H9 (cell line): ENCODE measurements around the gene SMIM32. TPM values are rescaled to one million over a fixed set of nuclear protein-coding genes. Genes with fewer than 3 reads are reported as not detected.
A peak's percentile ranks its signal among the peaks of the same experiment; 100 is the strongest.

ENCODE experiments used
- DNase-seq: peaks from one replicate; pipeline ENCODE4 v3.0.0-alpha.2; 2017
- H2AFZ ChIP-seq: one replicate; pipeline ENCODE4 v1.6.1; 2013; ENCODE audit warnings: mild to moderate bottlenecking, low read length, control low read depth, moderate library complexity
- H2AK5ac ChIP-seq: 2 replicates; pipeline ENCODE4 v1.6.1; 2013; ENCODE audit warnings: low read length, control low read depth, mixed read lengths; ENCODE audit not compliant: insufficient read length
- H2BK120ac ChIP-seq: one replicate; pipeline ENCODE4 v1.6.1; 2013; ENCODE audit warnings: low read depth, mild to moderate bottlenecking, low read length, control low read depth, inconsistent platforms; ENCODE audit not compliant: poor library complexity, severe bottlenecking
- H2BK12ac ChIP-seq: 2 replicates; pipeline ENCODE4 v1.6.1; 2013; ENCODE audit warnings: low read length, control low read depth, mixed read lengths, low read depth; ENCODE audit not compliant: insufficient read length
- H2BK15ac ChIP-seq: 2 replicates; pipeline ENCODE4 v1.6.1; 2013; ENCODE audit warnings: low read depth, low read length, control low read depth
- H2BK20ac ChIP-seq: one replicate; pipeline ENCODE4 v1.6.1; 2013; ENCODE audit warnings: low read depth, mild to moderate bottlenecking, low read length, control low read depth, inconsistent platforms; ENCODE audit not compliant: poor library complexity, severe bottlenecking
- H2BK5ac ChIP-seq: 2 replicates; pipeline ENCODE4 v1.6.1; 2013; ENCODE audit warnings: low read length, control low read depth, mixed read lengths; ENCODE audit not compliant: insufficient read length
- H3K14ac ChIP-seq: 2 replicates; pipeline ENCODE4 v1.6.1; 2013; ENCODE audit warnings: low read length, control low read depth; ENCODE audit not compliant: insufficient read depth
- H3K18ac ChIP-seq: 2 replicates; pipeline ENCODE4 v1.6.1; 2013; ENCODE audit warnings: low read depth, mild to moderate bottlenecking, mixed read lengths, low read length, control low read depth; ENCODE audit not compliant: insufficient read length
- H3K23ac ChIP-seq: 2 replicates; pipeline ENCODE4 v1.6.1; 2013; ENCODE audit warnings: low read length, control low read depth, mixed read lengths, low read depth; ENCODE audit not compliant: insufficient read length
- H3K23me2 ChIP-seq: 2 replicates; pipeline ENCODE4 v1.6.1; 2013; ENCODE audit warnings: low read depth, mild to moderate bottlenecking, mixed read lengths, low read length, control low read depth; ENCODE audit not compliant: insufficient read length, poor library complexity, severe bottlenecking
- H3K27ac ChIP-seq: 2 replicates; pipeline ENCODE4 v1.5.1; 2013; ENCODE audit warnings: low read length, control low read depth, mixed read lengths, low read depth; ENCODE audit not compliant: insufficient read length
- H3K27me3 ChIP-seq: 2 replicates; pipeline ENCODE4 v1.6.1; 2013; ENCODE audit warnings: low read length, control low read depth, inconsistent platforms; ENCODE audit not compliant: insufficient read depth
- H3K4ac ChIP-seq: 2 replicates; pipeline ENCODE4 v1.6.1; 2013; ENCODE audit warnings: low read depth, mild to moderate bottlenecking, control low read depth, inconsistent platforms, low read length, moderate library complexity
- H3K4me1 ChIP-seq: 2 replicates; pipeline ENCODE4 v1.6.1; 2013; ENCODE audit warnings: low read length, control low read depth, inconsistent platforms; ENCODE audit not compliant: insufficient read depth
- H3K4me2 ChIP-seq: 2 replicates; pipeline ENCODE4 v1.6.1; 2013; ENCODE audit warnings: low read length, control low read depth, mixed read lengths; ENCODE audit not compliant: insufficient read length, insufficient read depth
- H3K56ac ChIP-seq: 2 replicates; pipeline ENCODE4 v1.6.1; 2013; ENCODE audit warnings: low read depth, mild to moderate bottlenecking, mixed read lengths, low read length, control low read depth; ENCODE audit not compliant: insufficient read length
- H3K79me1 ChIP-seq: 2 replicates; pipeline ENCODE4 v1.6.1; 2013; ENCODE audit warnings: low read depth, mild to moderate bottlenecking, moderate library complexity, low read length, control low read depth, inconsistent platforms; ENCODE audit not compliant: insufficient read depth, poor library complexity, severe bottlenecking
- H3K79me2 ChIP-seq: 2 replicates; pipeline ENCODE4 v1.6.1; 2013; ENCODE audit warnings: low read length, control low read depth, inconsistent platforms; ENCODE audit not compliant: insufficient read depth
- H3K9ac ChIP-seq: 2 replicates; pipeline ENCODE4 v1.6.1; 2013; ENCODE audit warnings: low read length, control low read depth, mixed read lengths; ENCODE audit not compliant: insufficient read length; ENCODE audit errors: extremely low read depth
- H3K9me3 ChIP-seq: one replicate; pipeline ENCODE4 v1.6.1; 2013; ENCODE audit warnings: low read depth, low read length, inconsistent platforms; ENCODE audit not compliant: control insufficient read depth
- H3T11ph ChIP-seq: one replicate; pipeline ENCODE4 v1.6.1; 2013; ENCODE audit warnings: mild to moderate bottlenecking, low read length, control low read depth, inconsistent platforms
- H4K20me1 ChIP-seq: one replicate; pipeline ENCODE4 v1.6.1; 2013; ENCODE audit not compliant: control insufficient read depth, insufficient read length, insufficient read depth
- H4K5ac ChIP-seq: 2 replicates; pipeline ENCODE4 v1.6.1; 2013; ENCODE audit warnings: low read depth, mild to moderate bottlenecking, mixed read lengths, low read length, control low read depth; ENCODE audit not compliant: insufficient read length
- H4K8ac ChIP-seq: replicated peaks from 2 replicates; pipeline ENCODE4 v1.6.1; 2013; ENCODE audit warnings: low read length, control low read depth, mixed read lengths, low read depth; ENCODE audit not compliant: insufficient read length
- H4K91ac ChIP-seq: 2 replicates; pipeline ENCODE4 v1.6.1; 2013; ENCODE audit warnings: low read depth, mild to moderate bottlenecking, moderate library complexity, mixed read lengths, low read length, control low read depth; ENCODE audit not compliant: insufficient read length
- H3K27ac Mint-ChIP-seq, 3 experiments: 2 replicates in 2 of 3; 3 replicates in 1 of 3; pipeline ENCODE4 v1.8.0; 2020 to 2021; ENCODE audit warnings: mixed read lengths in 3 of 3, mild to moderate bottlenecking in 1 of 3, moderate library complexity in 1 of 3
- H3K27me3 Mint-ChIP-seq: 2 replicates; pipeline ENCODE4 v1.8.0; 2021; ENCODE audit warnings: low read depth, mild to moderate bottlenecking, moderate library complexity, mixed read lengths
- H3K36me3 Mint-ChIP-seq, 3 experiments: 2 replicates in 2 of 3; 3 replicates in 1 of 3; pipeline ENCODE4 v1.8.0; 2020 to 2021; ENCODE audit warnings: low read depth in 3 of 3, mixed read lengths in 3 of 3; ENCODE audit not compliant: insufficient read depth in 1 of 3
- H3K4me1 Mint-ChIP-seq, 2 experiments: 2 replicates each; pipeline ENCODE4 v1.8.0; 2020; ENCODE audit warnings: mixed read lengths in 2 of 2
- H3K4me3 Mint-ChIP-seq, 2 experiments: 2 replicates in 1 of 2; 3 replicates in 1 of 2; pipeline ENCODE4 v1.8.0; 2020 to 2021; ENCODE audit warnings: mild to moderate bottlenecking in 2 of 2, mixed read lengths in 2 of 2, moderate library complexity in 1 of 2
- H3K9me3 Mint-ChIP-seq, 2 experiments: 2 replicates in 1 of 2; 3 replicates in 1 of 2; pipeline ENCODE4 v1.8.0; 2020; ENCODE audit warnings: mild to moderate bottlenecking in 2 of 2, mixed read lengths in 2 of 2, moderate library complexity in 1 of 2
- WGBS: extraction: QIAGEN DNeasy Blood & Tissue Kit; methylation state at CpG from one replicate; pipeline ENCODE4 v1.1.7; 2013; ENCODE audit warnings: missing lambda C conversion rate, low lambda C conversion rate, mixed read lengths; ENCODE audit not compliant: insufficient read length; ENCODE audit errors: extremely low coverage; 5-methylcytosine and 5-hydroxymethylcytosine counted together
- total RNA-seq: library from RNA; stranded (reverse); gene quantifications from 2 replicates; pipeline ENCODE4 v1.2.1, GENCODE V29; 2021
- TF ChIP-seq, protein P1 (sequence below): fragments of 200-600 bp; sonication (generic); conservative IDR thresholded peaks from 3 replicates; pipeline ENCODE4 v1.8.0; 2021; ENCODE audit warnings: antibody characterized with exemption, mild to moderate bottlenecking

SMIM32 gene
- total RNA-seq, 1 experiment from 2014 or later, result not detected

DNA sequence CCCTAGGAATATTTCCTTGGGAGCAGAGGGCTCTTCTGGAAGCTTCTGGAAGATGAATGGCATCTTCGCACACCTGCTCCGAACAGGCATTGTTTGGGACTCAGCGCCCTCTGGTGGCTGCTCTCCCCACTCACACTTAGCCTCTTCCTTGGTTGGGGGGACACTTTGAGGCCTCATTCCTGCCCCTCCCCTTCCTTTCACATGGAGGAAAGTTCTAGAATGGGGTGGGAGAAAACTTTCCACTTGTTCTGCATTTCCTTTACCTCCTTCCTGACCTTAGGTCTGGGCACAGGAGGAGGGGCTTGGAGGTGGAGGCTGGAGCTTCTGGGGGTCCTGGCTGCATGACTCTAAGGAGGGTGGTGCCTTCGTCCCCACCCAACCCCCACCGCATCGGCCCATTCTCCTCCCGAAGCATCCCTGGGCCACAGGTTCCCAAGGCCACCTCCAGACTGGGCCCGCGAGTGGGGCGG is 19.3 kb upstream of the SMIM32 start:
- Histone ChIP-seq H2BK120ac (no peak overlapping the region), H3K79me2 (no peaks in the 10 kb centered on the region), H3K23ac (no peak overlapping the region), H2BK12ac (no peak overlapping the region), H3K23me2 (no peaks in the 10 kb centered on the region), H2BK20ac (no peak overlapping the region), H4K20me1 (no peaks in the 10 kb centered on the region), H3K4me2 (no peak overlapping the region), H3K9ac (no peak overlapping the region), H2BK15ac (no peak overlapping the region), H2AFZ (no peak overlapping the region), H3K14ac (no peak overlapping the region), H4K5ac (no peak overlapping the region), H3K18ac (no peak overlapping the region), H3K79me1 (no peaks in the 10 kb centered on the region), H3K4me1 (no peaks in the 10 kb centered on the region), H3K27ac (no peak overlapping the region), H3K56ac (no peak overlapping the region), H3K4ac (no peak overlapping the region), H3K27me3 (no peaks in the 10 kb centered on the region; the same call in 1 of the 2 replicates), H3K9me3 (no peaks in the 10 kb centered on the region), H2AK5ac (no peak overlapping the region), H3T11ph (no peak overlapping the region), H2BK5ac (no peak overlapping the region), H4K8ac (no peak overlapping the region), H4K91ac (no peak overlapping the region)
- Mint-ChIP-seq H3K4me1 (peaks cover 16 to 18% of the 10 kb centered on the region in 2 experiments), H3K36me3 (no peaks in the 10 kb centered on the region), H3K27ac (no peak overlapping the region), H3K27me3 (peaks cover 71% of the 10 kb centered on the region), H3K4me3 (no peak overlapping the region), H3K9me3 (no peaks in the 10 kb centered on the region; a peak in 1 of 5 replicates)
- no CpG with 5 or more reads among the region's 10 CpGs for WGBS
- TF ChIP-seq, protein P1, sequence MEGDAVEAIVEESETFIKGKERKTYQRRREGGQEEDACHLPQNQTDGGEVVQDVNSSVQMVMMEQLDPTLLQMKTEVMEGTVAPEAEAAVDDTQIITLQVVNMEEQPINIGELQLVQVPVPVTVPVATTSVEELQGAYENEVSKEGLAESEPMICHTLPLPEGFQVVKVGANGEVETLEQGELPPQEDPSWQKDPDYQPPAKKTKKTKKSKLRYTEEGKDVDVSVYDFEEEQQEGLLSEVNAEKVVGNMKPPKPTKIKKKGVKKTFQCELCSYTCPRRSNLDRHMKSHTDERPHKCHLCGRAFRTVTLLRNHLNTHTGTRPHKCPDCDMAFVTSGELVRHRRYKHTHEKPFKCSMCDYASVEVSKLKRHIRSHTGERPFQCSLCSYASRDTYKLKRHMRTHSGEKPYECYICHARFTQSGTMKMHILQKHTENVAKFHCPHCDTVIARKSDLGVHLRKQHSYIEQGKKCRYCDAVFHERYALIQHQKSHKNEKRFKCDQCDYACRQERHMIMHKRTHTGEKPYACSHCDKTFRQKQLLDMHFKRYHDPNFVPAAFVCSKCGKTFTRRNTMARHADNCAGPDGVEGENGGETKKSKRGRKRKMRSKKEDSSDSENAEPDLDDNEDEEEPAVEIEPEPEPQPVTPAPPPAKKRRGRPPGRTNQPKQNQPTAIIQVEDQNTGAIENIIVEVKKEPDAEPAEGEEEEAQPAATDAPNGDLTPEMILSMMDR, result peak; percentile 95
- peak; percentile 67 for DNase-seq
